Pons (tissue), 1 donor: ENCODE data around the gene PDK4.
A peak's percentile ranks its signal among the peaks of the same experiment; 100 is the strongest.

Source experiments
- DNase-seq: peaks from one replicate; pipeline ENCODE4 v3.0.0-alpha.2; 2016; ENCODE audit warnings: low spot score

Gene PDK4

GRCh38 chr7:95596198-95597063 is at the start of gene PDK4:
Gene PDK4, minus strand, starts transcription at chr7:95596516. Its CDS starts 223 bp downstream, at chr7:95596293.
- peak; percentile 97 for DNase-seq

- DNase-seq: peak; percentile 22
These were observed 45.9 kb upstream of the PDK4 start for GRCh38 chr7:95642173-95642572.

- no peak for DNase-seq
These were observed 40.0 kb upstream of the PDK4 start for GRCh38 chr7:95636140-95636940.

GRCh38 chr7:95632609-95633008 is 36.3 kb upstream of the PDK4 start:
- no peak for DNase-seq

GRCh38 chr7:95631527-95631926 is 35.2 kb upstream of the PDK4 start:
- no peak for DNase-seq

- DNase-seq: no peak
These were observed 34.6 kb upstream of the PDK4 start for GRCh38 chr7:95630702-95631458.

- no peak for DNase-seq
These were observed 32.6 kb upstream of the PDK4 start for GRCh38 chr7:95628831-95629439.

GRCh38 chr7:95623788-95624187 is 27.5 kb upstream of the PDK4 start:
- no peak for DNase-seq

- DNase-seq: no peak
These were observed 26.5 kb upstream of the PDK4 start for GRCh38 chr7:95622859-95623258.

- no peak for DNase-seq
These were observed 25.8 kb upstream of the PDK4 start for GRCh38 chr7:95622001-95622549.

GRCh38 chr7:95621404-95621803 is 25.1 kb upstream of the PDK4 start:
- no peak for DNase-seq

- DNase-seq: no peak
These were observed 24.3 kb upstream of the PDK4 start for GRCh38 chr7:95620631-95621030.

- DNase-seq: no peak
These were observed 23.6 kb upstream of the PDK4 start for GRCh38 chr7:95619921-95620320.

GRCh38 chr7:95619517-95619916 is 23.2 kb upstream of the PDK4 start:
- DNase-seq: no peak

GRCh38 chr7:95614442-95614940 is 18.2 kb upstream of the PDK4 start:
- no peak for DNase-seq

- no peak for DNase-seq
These were observed 14.9 kb upstream of the PDK4 start for GRCh38 chr7:95611224-95611623.

GRCh38 chr7:95609277-95609971 is 13.1 kb upstream of the PDK4 start:
- DNase-seq: peak; percentile 78

GRCh38 chr7:95608359-95609173 is 12.2 kb upstream of the PDK4 start:
- DNase-seq: peak; percentile 91

GRCh38 chr7:95607561-95607960 is 11.2 kb upstream of the PDK4 start:
- DNase-seq: no peak

GRCh38 chr7:95605275-95605674 is 9.0 kb upstream of the PDK4 start:
- no peak for DNase-seq
